Ammon's horn (tissue), 1 donor: ENCODE data around the gene SSPN.
A peak's percentile ranks its signal among the peaks of the same experiment; 100 is the strongest.

Experiments used
- DNase-seq: peaks from one replicate; pipeline ENCODE4 v3.0.0-alpha.2; 2016; ENCODE audit warnings: low spot score

The SSPN gene

GRCh38 chr12:26195250-26195640 is at the start of gene SSPN:
Gene SSPN, plus strand, starts transcription at chr12:26195573. Its CDS starts 100 bp downstream, at chr12:26195673.
- DNase-seq = peak; percentile 72

GRCh38 chr12:26148291-26148690 is 47.1 kb upstream of the SSPN start:
- DNase-seq = no peak

GRCh38 chr12:26149968-26150500 is 45.3 kb upstream of the SSPN start:
- peak; percentile 36 for DNase-seq

- DNase-seq = no peak
Observed at GRCh38 chr12:26150736-26151450, 44.5 kb upstream of the SSPN start.

GRCh38 chr12:26152507-26153102 is 42.8 kb upstream of the SSPN start:
- DNase-seq = no peak

- no peak for DNase-seq
Observed at GRCh38 chr12:26153421-26154154, 41.8 kb upstream of the SSPN start.

- no peak for DNase-seq
Observed at GRCh38 chr12:26156201-26156871, 39.0 kb upstream of the SSPN start.

- no peak for DNase-seq
Observed at GRCh38 chr12:26157001-26157400, 38.4 kb upstream of the SSPN start.

- no peak for DNase-seq
Observed at GRCh38 chr12:26158078-26158764, 37.2 kb upstream of the SSPN start.

- no peak for DNase-seq
Observed at GRCh38 chr12:26162174-26162573, 33.2 kb upstream of the SSPN start.

GRCh38 chr12:26162905-26163304 is 32.5 kb upstream of the SSPN start:
- no peak for DNase-seq

- no peak for DNase-seq
Observed at GRCh38 chr12:26164118-26164517, 31.3 kb upstream of the SSPN start.

GRCh38 chr12:26172013-26172412 is 23.4 kb upstream of the SSPN start:
- no peak for DNase-seq

GRCh38 chr12:26172539-26172938 is 22.8 kb upstream of the SSPN start:
- no peak for DNase-seq

GRCh38 chr12:26172946-26173552 is 22.3 kb upstream of the SSPN start:
- DNase-seq = no peak

GRCh38 chr12:26176725-26177124 is 18.6 kb upstream of the SSPN start:
- DNase-seq = no peak

- DNase-seq = no peak
Observed at GRCh38 chr12:26177283-26177682, 18.1 kb upstream of the SSPN start.

GRCh38 chr12:26179826-26180225 is 15.5 kb upstream of the SSPN start:
- no peak for DNase-seq

- DNase-seq = no peak
Observed at GRCh38 chr12:26182377-26182776, 13.0 kb upstream of the SSPN start.

- no peak for DNase-seq
Observed at GRCh38 chr12:26185532-26186320, 9.6 kb upstream of the SSPN start.
